Endodermal cell (in vitro differentiated cells): Measurements from ENCODE around the gene VDR. TPM values are rescaled to one million over a fixed set of nuclear protein-coding genes. Genes with fewer than 3 reads are reported as not detected.
"Not testable (repeated sequence)": the region's sequence is repeated elsewhere in the genome, so short reads cannot be mapped to it uniquely, and the experiment has no call there.

Source experiments
- DNase-seq: peaks from one replicate; pipeline ENCODE4 v3.0.0-alpha.2; 2017
- H3K27ac ChIP-seq: 2 replicates; pipeline ENCODE4 v1.5.1; 2013; ENCODE audit warnings: mild to moderate bottlenecking, low read depth, low read length, moderate library complexity
- H3K27me3 ChIP-seq: 2 replicates; pipeline ENCODE4 v1.6.1; 2013; ENCODE audit warnings: mild to moderate bottlenecking, low read length, moderate library complexity; ENCODE audit not compliant: insufficient read depth, control insufficient read depth, poor library complexity, severe bottlenecking
- H3K36me3 ChIP-seq: 2 replicates; pipeline ENCODE4 v1.7.0; 2013; ENCODE audit warnings: mild to moderate bottlenecking, low read length, moderate library complexity; ENCODE audit not compliant: control insufficient read depth, insufficient read depth
- H3K4me1 ChIP-seq: one replicate; pipeline ENCODE4 v1.7.0; 2013; ENCODE audit warnings: low read length; ENCODE audit not compliant: control insufficient read depth, insufficient read depth
- H3K4me3 ChIP-seq: 2 replicates; pipeline ENCODE4 v1.5.1; 2013; ENCODE audit warnings: mild to moderate bottlenecking, low read length, moderate library complexity
- H3K9ac ChIP-seq: 2 replicates; pipeline ENCODE4 v1.6.1; 2013; ENCODE audit warnings: mild to moderate bottlenecking, low read length, moderate library complexity; ENCODE audit not compliant: poor library complexity, severe bottlenecking; ENCODE audit errors: extremely low read depth
- H3K9me3 ChIP-seq: 2 replicates; pipeline ENCODE4 v1.6.1; 2013; ENCODE audit warnings: mild to moderate bottlenecking, low read length, moderate library complexity; ENCODE audit not compliant: control insufficient read depth
- H3K27ac Mint-ChIP-seq: 2 replicates; pipeline ENCODE4 v1.8.0; 2020; ENCODE audit warnings: mixed read lengths
- H3K27me3 Mint-ChIP-seq: 2 replicates; pipeline ENCODE4 v1.8.0; 2021; ENCODE audit warnings: mild to moderate bottlenecking, mixed read lengths; ENCODE audit not compliant: insufficient read depth
- H3K36me3 Mint-ChIP-seq: 2 replicates; pipeline ENCODE4 v1.8.0; 2020; ENCODE audit warnings: low read depth, mixed read lengths
- H3K4me1 Mint-ChIP-seq: 2 replicates; pipeline ENCODE4 v1.8.0; 2020; ENCODE audit warnings: mixed read lengths
- H3K4me3 Mint-ChIP-seq: 2 replicates; pipeline ENCODE4 v1.8.0; 2020; ENCODE audit warnings: mild to moderate bottlenecking, moderate library complexity, mixed read lengths
- H3K9me3 Mint-ChIP-seq: 2 replicates; pipeline ENCODE4 v1.8.0; 2020; ENCODE audit warnings: mild to moderate bottlenecking, mixed read lengths
- WGBS, 2 experiments: methylation state at CpG; one replicate each; pipeline versions ENCODE4 v1.1.5 to v1.1.7; 2013; ENCODE audit warnings: missing lambda C conversion rate in 2 of 2, mixed read lengths in 1 of 2; ENCODE audit not compliant: insufficient coverage in 1 of 2, insufficient read length in 1 of 2; 5-methylcytosine and 5-hydroxymethylcytosine counted together
- total RNA-seq, 2 donors: library from RNA; stranded (reverse); fragmentation: NEBNext Ultra II Directional in 1 of 2; extraction: Animal tissue kit (Norgen Biotek cat#: 25700) in 1 of 2; gene quantifications; 2 replicates in 1 of 2; 3 replicates in 1 of 2; pipeline ENCODE4 v1.2.1, GENCODE V29; 2021
- TF ChIP-seq, protein P1 (sequence below): fragments of 200-600 bp; sonication (generic); conservative IDR thresholded peaks from 2 replicates; pipeline ENCODE4 v1.5.0; 2021; ENCODE audit warnings: antibody characterized with exemption, mild to moderate bottlenecking

VDR gene
- total RNA-seq, 2 donors from 2014 or later, result 0.04 TPM; not detected in 1

DNA sequence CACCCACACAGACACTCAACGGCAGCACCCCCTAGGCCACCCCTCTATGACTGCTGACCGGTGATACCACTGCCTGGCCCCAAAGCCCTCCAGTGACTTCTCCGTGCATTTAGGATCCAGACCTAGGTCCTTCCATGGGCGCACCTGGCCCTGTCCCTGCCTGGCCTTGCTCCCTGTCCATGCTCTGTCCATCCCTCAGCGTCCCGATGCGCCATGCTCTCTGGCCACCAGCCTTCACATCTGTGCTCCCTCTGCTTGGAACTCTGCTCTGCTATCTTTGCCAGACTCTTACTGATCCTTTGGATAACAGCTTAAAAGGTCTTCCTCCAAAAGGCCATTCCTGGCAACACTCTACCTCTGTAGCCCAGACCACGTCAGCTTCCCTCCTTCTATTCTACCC, 59.7 kb downstream of the VDR start:
- Histone ChIP-seq H3K4me3 (no peak overlapping the region), H3K9me3 (no peaks in the 10 kb centered on the region), H3K27me3 (no peaks in the 10 kb centered on the region), H3K36me3 (no peaks in the 10 kb centered on the region), H3K9ac (no peak overlapping the region), H3K4me1 (no peaks in the 10 kb centered on the region), H3K27ac (no peak overlapping the region)
- WGBS, 2 experiments, result 91 to 94% methylated on average over 5 to 8 of the region's 8 CpGs
- no peak overlapping the region for H3K4me3 Mint-ChIP-seq
- H3K4me1 Mint-ChIP-seq, result peaks cover 23% of the 10 kb centered on the region
- no peaks in the 10 kb centered on the region for H3K9me3 Mint-ChIP-seq
- H3K27ac Mint-ChIP-seq, result no peak overlapping the region
- H3K27me3 Mint-ChIP-seq, result peaks cover 18% of the 10 kb centered on the region
- DNase-seq, result no peak
- TF ChIP-seq, protein P1, sequence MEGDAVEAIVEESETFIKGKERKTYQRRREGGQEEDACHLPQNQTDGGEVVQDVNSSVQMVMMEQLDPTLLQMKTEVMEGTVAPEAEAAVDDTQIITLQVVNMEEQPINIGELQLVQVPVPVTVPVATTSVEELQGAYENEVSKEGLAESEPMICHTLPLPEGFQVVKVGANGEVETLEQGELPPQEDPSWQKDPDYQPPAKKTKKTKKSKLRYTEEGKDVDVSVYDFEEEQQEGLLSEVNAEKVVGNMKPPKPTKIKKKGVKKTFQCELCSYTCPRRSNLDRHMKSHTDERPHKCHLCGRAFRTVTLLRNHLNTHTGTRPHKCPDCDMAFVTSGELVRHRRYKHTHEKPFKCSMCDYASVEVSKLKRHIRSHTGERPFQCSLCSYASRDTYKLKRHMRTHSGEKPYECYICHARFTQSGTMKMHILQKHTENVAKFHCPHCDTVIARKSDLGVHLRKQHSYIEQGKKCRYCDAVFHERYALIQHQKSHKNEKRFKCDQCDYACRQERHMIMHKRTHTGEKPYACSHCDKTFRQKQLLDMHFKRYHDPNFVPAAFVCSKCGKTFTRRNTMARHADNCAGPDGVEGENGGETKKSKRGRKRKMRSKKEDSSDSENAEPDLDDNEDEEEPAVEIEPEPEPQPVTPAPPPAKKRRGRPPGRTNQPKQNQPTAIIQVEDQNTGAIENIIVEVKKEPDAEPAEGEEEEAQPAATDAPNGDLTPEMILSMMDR, result no peak
- H3K36me3 Mint-ChIP-seq, result no peaks in the 10 kb centered on the region

DNA sequence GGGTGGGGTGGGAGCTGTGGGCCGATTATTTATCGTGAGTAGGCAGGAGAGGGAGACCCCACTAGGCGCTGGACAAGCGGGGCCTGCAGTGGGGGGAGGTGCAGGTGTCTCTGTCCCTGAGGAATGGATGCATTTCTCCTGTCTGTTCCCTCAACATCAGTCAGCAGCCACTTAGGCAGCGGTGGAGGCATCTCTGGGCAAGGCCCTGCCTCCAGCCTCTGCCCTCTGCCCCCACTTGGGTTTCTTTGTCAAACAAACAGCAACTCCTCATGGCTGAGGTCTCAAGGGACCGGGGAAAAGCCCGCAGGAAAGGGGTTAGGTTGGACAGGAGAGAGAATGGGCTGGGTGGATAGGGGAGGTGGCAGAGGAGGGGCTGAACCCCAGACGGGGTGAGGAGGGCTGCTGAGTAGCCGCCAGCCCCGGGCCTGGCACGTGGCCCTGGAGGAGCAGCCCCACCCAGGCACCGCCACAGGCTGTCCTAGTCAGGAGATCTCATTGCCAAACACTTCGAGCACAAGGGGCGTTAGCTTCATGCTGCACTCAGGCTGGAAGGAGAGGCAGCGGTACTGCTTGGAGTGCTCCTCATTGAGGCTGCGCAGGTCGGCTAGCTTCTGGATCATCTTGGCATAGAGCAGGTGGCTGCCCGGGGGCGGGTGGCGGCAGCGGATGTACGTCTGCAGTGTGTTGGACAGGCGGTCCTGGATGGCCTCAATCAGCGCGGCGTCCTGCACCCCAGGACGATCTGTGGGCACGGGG, 60.4 kb downstream of the VDR start:
- Histone ChIP-seq H3K36me3 (no peaks in the 10 kb centered on the region), H3K4me1 (no peaks in the 10 kb centered on the region), H3K27ac (no peak overlapping the region), H3K9me3 (no peaks in the 10 kb centered on the region), H3K9ac (no peak overlapping the region), H3K4me3 (no peak overlapping the region), H3K27me3 (no peaks in the 10 kb centered on the region)
- WGBS, 2 experiments, result 91 to 96% methylated on average over 21 to 28 of the region's 28 CpGs
- H3K27ac Mint-ChIP-seq, result no peak overlapping the region
- H3K27me3 Mint-ChIP-seq, result peaks cover 18% of the 10 kb centered on the region
- DNase-seq, result no peak
- H3K36me3 Mint-ChIP-seq, result no peaks in the 10 kb centered on the region
- no peaks in the 10 kb centered on the region for H3K9me3 Mint-ChIP-seq
- TF ChIP-seq, protein P1, result no peak
- no peak overlapping the region for H3K4me3 Mint-ChIP-seq
- H3K4me1 Mint-ChIP-seq, result peaks cover 21% of the 10 kb centered on the region

DNA sequence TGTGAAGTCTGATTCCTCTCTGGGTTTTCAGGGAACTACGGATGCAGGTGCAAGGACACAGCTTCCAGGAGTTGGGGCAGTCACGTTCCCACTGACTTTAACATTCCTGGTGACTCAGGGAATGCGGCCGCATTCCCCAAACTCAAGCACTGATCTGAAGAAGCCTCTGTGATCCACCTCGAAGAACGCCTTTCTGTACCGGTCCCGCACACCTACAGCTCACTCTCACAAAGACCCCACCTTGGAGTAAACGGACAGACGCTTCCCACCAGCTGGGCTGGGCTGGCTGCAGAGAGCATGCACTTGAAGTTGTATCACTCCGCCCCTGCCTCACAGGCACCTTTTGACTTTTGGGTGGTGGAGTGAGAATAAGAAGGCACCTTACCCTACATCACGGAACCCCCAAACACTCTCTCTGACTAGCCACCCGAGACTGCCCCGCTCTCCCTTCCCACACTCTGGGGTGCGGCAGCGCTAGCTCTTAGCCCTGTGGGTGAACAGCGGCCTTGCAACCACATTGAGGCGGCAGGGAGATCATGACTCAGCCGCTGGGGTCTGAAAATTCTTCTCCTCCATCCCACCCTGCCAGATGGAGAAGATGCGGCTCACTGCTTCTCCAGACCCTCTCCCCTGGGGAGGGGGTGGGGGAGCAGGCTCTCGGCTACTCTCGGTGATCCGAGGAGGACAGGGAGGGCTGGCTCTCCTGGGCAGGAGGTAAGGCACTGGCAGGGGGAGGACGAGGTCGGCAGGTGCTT, 61.4 kb downstream of the VDR start:
- no peaks in the 10 kb centered on the region for H3K4me1 ChIP-seq
- peaks cover 18% of the 10 kb centered on the region for H3K4me1 Mint-ChIP-seq
- no peak overlapping the region for H3K9ac ChIP-seq
- H3K9me3 ChIP-seq, result no peaks in the 10 kb centered on the region
- WGBS, 2 experiments, result 69 to 83% methylated on average over 18 to 25 of the region's 25 CpGs
- TF ChIP-seq, protein P1, result peak; percentile 28
- H3K27ac Mint-ChIP-seq, result peak overlapping the region; percentile 40
- no peaks in the 10 kb centered on the region for H3K36me3 ChIP-seq
- no peaks in the 10 kb centered on the region for H3K27me3 ChIP-seq
- H3K27me3 Mint-ChIP-seq, result peaks cover 20% of the 10 kb centered on the region
- no peaks in the 10 kb centered on the region for H3K9me3 Mint-ChIP-seq
- no peak overlapping the region for H3K27ac ChIP-seq
- H3K4me3 ChIP-seq, result no peak overlapping the region
- peak; percentile 87 for DNase-seq
- H3K36me3 Mint-ChIP-seq, result no peaks in the 10 kb centered on the region
- H3K4me3 Mint-ChIP-seq, result no peak overlapping the region

DNA sequence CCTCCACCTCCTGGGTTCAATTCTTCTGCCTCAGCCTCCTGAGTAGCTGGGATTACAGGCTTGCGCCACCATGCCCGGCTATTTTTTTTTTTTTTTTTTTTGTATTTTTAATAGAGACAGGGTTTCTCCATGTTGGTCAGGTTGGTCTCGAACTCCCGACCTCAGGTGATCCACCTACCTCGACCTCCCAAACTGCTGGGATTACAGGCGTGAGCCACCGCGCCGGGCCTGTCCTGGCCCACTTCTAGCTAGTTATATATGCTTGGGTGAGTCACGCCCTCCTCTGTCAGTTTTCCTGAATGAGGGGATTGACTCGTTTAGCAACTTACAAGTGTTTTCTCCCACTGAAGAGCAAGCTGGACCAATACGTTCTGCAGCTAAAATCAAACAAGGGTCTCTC, 62.3 kb downstream of the VDR start:
- H3K9me3 ChIP-seq, H3K27ac ChIP-seq, H3K27ac Mint-ChIP-seq, H3K9ac ChIP-seq, DNase-seq, H3K36me3 ChIP-seq, H3K9me3 Mint-ChIP-seq, H3K36me3 Mint-ChIP-seq, H3K4me3 Mint-ChIP-seq, H3K4me1 ChIP-seq, H3K4me3 ChIP-seq, H3K27me3 ChIP-seq: not testable (repeated sequence)
- peaks cover 20% of the 10 kb centered on the region for H3K4me1 Mint-ChIP-seq
- 79 to 82% methylated on average over 9 to 10 of the region's 12 CpGs for WGBS, 2 experiments
- peaks cover 20% of the 10 kb centered on the region for H3K27me3 Mint-ChIP-seq
